ENCODE measurements around the gene OR2T8. TPM values are rescaled to one million over a fixed set of nuclear protein-coding genes. Genes with fewer than 3 reads are reported as not detected.

Gene OR2T8, protein sequence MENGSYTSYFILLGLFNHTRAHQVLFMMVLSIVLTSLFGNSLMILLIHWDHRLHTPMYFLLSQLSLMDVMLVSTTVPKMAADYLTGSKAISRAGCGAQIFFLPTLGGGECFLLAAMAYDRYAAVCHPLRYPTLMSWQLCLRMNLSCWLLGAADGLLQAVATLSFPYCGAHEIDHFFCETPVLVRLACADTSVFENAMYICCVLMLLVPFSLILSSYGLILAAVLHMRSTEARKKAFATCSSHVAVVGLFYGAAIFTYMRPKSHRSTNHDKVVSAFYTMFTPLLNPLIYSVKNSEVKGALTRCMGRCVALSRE
- not detected in 2 replicates for total RNA-seq

DNA sequence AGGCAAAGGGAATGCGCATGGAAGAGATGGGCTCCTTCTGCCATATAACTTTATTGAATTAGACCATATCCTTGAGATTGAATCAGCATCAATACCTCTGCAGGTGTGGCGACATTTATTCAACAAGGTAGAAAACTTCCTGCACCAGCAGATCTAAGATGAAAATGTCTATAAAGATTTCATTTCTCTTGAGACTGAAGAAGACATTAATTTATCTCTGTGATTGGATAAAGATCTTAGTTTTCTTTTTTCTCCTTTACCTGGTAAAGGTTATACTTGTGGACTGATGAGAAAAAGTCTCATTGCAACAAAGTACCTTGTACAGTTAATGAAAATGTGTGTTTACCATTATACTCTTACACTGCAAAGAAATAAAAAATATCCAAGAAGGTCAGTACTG lies at the start of gene OR2T8:
Gene OR2T8, plus strand, starts transcription at position 301 of the 400 bp plus-strand sequence. CDS start 766 bp downstream, outside the sequence.

DNA sequence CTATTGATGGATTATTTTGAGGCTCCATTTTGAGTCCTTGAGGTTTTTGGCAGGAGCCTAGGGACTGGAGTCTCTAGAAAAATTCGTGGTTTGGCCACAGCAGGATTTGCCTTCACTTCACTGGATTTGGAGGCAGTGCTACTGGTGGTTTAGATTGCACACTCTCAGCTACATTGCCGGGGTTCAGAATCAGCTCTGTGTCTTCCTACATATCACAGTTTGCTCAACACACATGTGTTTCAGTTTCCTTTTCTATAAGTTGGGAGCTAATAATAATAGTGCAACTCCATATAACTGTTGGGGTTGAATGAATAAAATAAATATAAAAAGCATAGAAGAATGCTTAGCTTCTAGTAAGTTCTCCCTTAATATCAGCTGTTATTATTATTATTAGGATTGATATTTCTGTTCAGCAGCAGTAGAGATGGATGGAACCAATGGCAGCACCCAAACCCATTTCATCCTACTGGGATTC lies 24.9 kb upstream of the OR2T8 start, which contains the start of gene OR2W3:
Gene OR2W3, plus strand, starts transcription at position 425 of the 475 bp plus-strand sequence. Its CDS starts 0 bp downstream, at position 425.

DNA sequence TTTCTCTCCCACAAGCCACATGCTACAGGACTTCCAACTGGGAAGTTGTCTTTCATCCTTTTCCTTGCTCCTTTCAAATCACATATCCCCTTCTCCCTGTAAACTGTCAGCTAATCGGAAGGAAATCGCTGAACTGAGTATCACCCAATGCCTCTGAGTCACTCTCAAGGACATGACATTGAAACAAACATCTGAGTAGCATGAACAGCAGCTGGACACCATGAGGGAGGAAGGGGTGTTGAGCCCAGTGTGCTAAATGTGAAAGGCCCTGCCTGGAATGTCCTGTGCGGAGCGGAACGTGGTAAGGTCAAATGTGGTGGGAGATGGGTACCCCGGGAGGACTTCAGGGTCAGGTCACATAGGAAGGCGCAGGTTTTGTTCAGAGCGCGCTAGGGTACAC lies 4.8 kb downstream of the OR2T8 start, which contains the start of gene OR2AJ1:
Gene OR2AJ1, plus strand, starts transcription at position 22 of the 400 bp plus-strand sequence. CDS start 8,880 bp downstream, outside the sequence.

DNA sequence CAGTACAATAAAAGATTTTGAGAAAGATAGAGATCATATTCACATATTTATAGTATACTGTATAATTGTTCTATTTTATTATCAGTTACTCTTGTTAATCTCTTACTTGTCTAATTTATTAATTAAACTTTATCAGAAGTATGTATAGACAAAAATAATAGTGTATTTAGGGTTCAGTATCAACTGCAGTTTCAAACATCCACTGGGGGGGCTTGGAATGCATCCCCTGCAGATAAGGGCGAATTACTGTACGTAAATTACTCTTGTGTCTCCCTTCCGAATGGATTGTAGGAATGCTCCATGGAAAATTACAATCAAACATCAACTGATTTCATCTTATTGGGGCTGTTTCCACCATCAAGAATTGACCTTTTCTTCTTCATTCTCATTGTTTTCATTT lies 28.5 kb downstream of the OR2T8 start, which contains the start of gene OR2L8:
Gene OR2L8, plus strand, starts transcription at position 301 of the 400 bp plus-strand sequence. Its CDS starts 0 bp downstream, at position 301.

DNA sequence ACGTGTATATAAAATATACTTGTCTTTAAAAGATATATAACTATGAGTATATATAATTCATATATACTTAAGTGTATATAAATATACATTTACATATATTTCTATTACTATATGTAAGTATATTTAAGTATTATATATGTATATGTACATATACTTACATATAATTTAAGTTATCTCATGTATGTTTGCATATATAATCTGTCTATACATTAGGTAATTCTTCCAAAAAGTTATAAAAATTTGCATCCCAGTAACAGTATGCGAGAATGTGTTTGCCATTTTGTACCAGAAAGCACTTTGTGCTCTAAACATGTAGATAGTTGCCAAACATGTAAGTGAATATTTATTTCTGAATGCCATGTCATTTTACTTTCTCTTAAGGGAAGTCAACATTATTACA lies 44.9 kb downstream of the OR2T8 start, which contains the start of gene OR2AK2:
Gene OR2AK2, plus strand, starts transcription at position 301 of the 400 bp plus-strand sequence. CDS start 144 bp downstream, outside the sequence.

Other genes starting within 250 kb of the OR2T8 start
- gene OR13G1, start 240.5 kb upstream of the OR2T8 start, total RNA-seq, result not detected in 2 replicates
- gene OR6F1, start 203.6 kb upstream of the OR2T8 start, total RNA-seq, result not detected in 2 replicates
- not detected in 2 replicates for gene OR14K1, start 181.6 kb upstream of the OR2T8 start, total RNA-seq
- gene OR14A2, start 172.1 kb upstream of the OR2T8 start, total RNA-seq, result not detected in 2 replicates
- not detected in 2 replicates for gene OR1C1, start 159.7 kb upstream of the OR2T8 start, total RNA-seq
- gene OR14A16, start 96.1 kb upstream of the OR2T8 start, total RNA-seq, result not detected in 2 replicates
- gene OR11L1, start 78.4 kb upstream of the OR2T8 start, total RNA-seq, result not detected in 2 replicates
- gene TRIM58, start 63.1 kb upstream of the OR2T8 start, total RNA-seq, result under 0.01 TPM in 1 of 2 replicates, not detected in the other
- not detected in 2 replicates for gene OR2W3, start 24.7 kb upstream of the OR2T8 start, total RNA-seq
- gene OR2AJ1, start 4.6 kb downstream of the OR2T8 start, total RNA-seq, result not detected in 2 replicates
- gene OR2L8, start 28.6 kb downstream of the OR2T8 start, total RNA-seq, result not detected in 2 replicates
- not detected in 2 replicates for gene OR2AK2, start 45.0 kb downstream of the OR2T8 start, total RNA-seq
- not detected in 2 replicates for gene OR2L5, start 93.4 kb downstream of the OR2T8 start, total RNA-seq
- gene OR2L2, start 109.8 kb downstream of the OR2T8 start, total RNA-seq, result not detected in 2 replicates
- not detected in 2 replicates for gene OR2L3, start 126.6 kb downstream of the OR2T8 start, total RNA-seq
- gene OR2L13, start 174.9 kb downstream of the OR2T8 start, total RNA-seq, result not detected in 2 replicates
- not detected in 2 replicates for gene OR2M5, start 224.9 kb downstream of the OR2T8 start, total RNA-seq